ENCODE measurements around the gene SFT2D3. TPM values are rescaled to one million over a fixed set of nuclear protein-coding genes. Genes with fewer than 3 reads are reported as not detected.

SFT2D3 gene
- total RNA-seq, 1 donor from 2014 or later, result 5.9 TPM

DNA sequence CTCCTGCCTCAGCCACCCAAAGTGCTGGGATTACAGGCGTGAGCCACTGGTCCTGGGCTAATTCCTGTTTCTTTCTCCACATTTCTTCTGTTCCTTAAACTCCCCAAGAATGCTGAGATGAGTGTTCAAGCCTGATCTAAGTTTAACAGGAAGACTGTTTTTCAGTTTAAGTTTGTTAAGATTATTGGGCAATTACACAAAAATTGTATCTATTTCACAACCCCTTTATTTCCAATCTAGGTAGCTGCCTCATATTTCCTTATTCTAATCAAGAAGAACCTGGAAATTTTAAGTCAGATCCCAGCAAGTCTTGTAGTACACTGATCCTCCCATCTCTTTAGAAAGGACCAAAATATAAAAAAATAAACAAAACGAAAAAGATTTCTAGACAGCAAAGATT is 11.7 kb downstream of the SFT2D3 start:
- Mint-ChIP-seq H3K36me3 (ENCODE audit: low read depth) (peaks cover 39% of the 10 kb centered on the region), H3K4me3 (ENCODE audit: low read depth) (no peak overlapping the region), H3K27me3 (ENCODE audit: low read depth) (no peaks in the 10 kb centered on the region), H3K4me1 (ENCODE audit: low read depth) (no peaks in the 10 kb centered on the region), H3K27ac (no peak overlapping the region), H3K9me3 (no peaks in the 10 kb centered on the region)
- intact Hi-C loops (cut with micrococcal nuclease), result no loop called here
- DNase-seq (ENCODE audit: low spot score), result no peak

- DNase-seq (ENCODE audit: low spot score), result no peak
- Mint-ChIP-seq H3K4me1 (ENCODE audit: low read depth) (no peaks in the 10 kb centered on the region), H3K27ac (no peak overlapping the region), H3K27me3 (ENCODE audit: low read depth) (no peaks in the 10 kb centered on the region), H3K9me3 (no peaks in the 10 kb centered on the region), H3K4me3 (ENCODE audit: low read depth) (no peak overlapping the region), H3K36me3 (ENCODE audit: low read depth) (peaks cover 38% of the 10 kb centered on the region)
- intact Hi-C loops (cut with micrococcal nuclease), result no loop called here
Observed at GRCh38 chr2:127713562-127713961, 12.3 kb downstream of the SFT2D3 start.

- intact Hi-C loops (cut with micrococcal nuclease), result no loop called here
- Mint-ChIP-seq H3K36me3 (ENCODE audit: low read depth) (peaks cover 38% of the 10 kb centered on the region), H3K9me3 (no peaks in the 10 kb centered on the region), H3K4me1 (ENCODE audit: low read depth) (no peaks in the 10 kb centered on the region), H3K27me3 (ENCODE audit: low read depth) (no peaks in the 10 kb centered on the region), H3K4me3 (ENCODE audit: low read depth) (no peak overlapping the region), H3K27ac (no peak overlapping the region)
- DNase-seq (ENCODE audit: low spot score), result no peak
Observed at GRCh38 chr2:127715778-127716449, 14.6 kb downstream of the SFT2D3 start.

DNA sequence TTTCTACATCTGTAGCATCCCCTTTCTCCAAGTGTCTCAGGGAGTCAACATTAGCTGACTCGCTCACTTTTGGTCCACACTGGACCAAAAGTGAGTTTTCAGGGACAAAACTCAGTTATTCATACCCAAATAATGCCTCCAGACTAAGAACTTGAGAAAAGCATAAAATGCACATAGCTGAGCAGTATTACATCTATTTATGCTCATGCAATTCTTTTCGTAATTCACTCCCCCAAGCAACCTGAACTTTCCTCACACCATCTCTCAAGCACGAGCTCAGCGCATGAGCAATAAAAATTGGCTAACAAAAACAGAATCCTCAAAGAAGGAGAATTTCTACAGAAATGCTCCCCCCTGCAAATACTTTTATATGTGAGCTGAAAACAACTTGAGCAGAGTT is 17.0 kb downstream of the SFT2D3 start:
- peaks cover 54% of the 10 kb centered on the region for H3K36me3 Mint-ChIP-seq (ENCODE audit: low read depth)
- no peaks in the 10 kb centered on the region for H3K27me3 Mint-ChIP-seq (ENCODE audit: low read depth)
- intact Hi-C loops (cut with micrococcal nuclease), result no loop called here
- peaks cover 7% of the 10 kb centered on the region for H3K4me1 Mint-ChIP-seq (ENCODE audit: low read depth)
- no peak overlapping the region for H3K4me3 Mint-ChIP-seq (ENCODE audit: low read depth)
- H3K9me3 Mint-ChIP-seq, result no peaks in the 10 kb centered on the region
- no peak for DNase-seq (ENCODE audit: low spot score)
- no peak overlapping the region for H3K27ac Mint-ChIP-seq

- Mint-ChIP-seq H3K27me3 (ENCODE audit: low read depth) (no peaks in the 10 kb centered on the region), H3K27ac (no peak overlapping the region), H3K36me3 (ENCODE audit: low read depth) (peaks cover 60% of the 10 kb centered on the region), H3K4me3 (ENCODE audit: low read depth) (no peak overlapping the region), H3K4me1 (ENCODE audit: low read depth) (peaks cover 7% of the 10 kb centered on the region), H3K9me3 (no peaks in the 10 kb centered on the region)
- intact Hi-C loops (cut with micrococcal nuclease), result no loop called here
- DNase-seq (ENCODE audit: low spot score), result no peak
Observed at GRCh38 chr2:127719301-127720218, 18.3 kb downstream of the SFT2D3 start.

GRCh38 chr2:127721311-127721977 is 20.1 kb downstream of the SFT2D3 start:
- H3K4me1 Mint-ChIP-seq (ENCODE audit: low read depth), result peaks cover 10% of the 10 kb centered on the region
- peak overlapping the region; percentile 42 for H3K27ac Mint-ChIP-seq
- intact Hi-C loops (cut with micrococcal nuclease), result no loop called here
- no peaks in the 10 kb centered on the region for H3K27me3 Mint-ChIP-seq (ENCODE audit: low read depth)
- no peaks in the 10 kb centered on the region for H3K9me3 Mint-ChIP-seq
- DNase-seq (ENCODE audit: low spot score), result no peak
- H3K36me3 Mint-ChIP-seq (ENCODE audit: low read depth), result peaks cover 61% of the 10 kb centered on the region
- no peak overlapping the region for H3K4me3 Mint-ChIP-seq (ENCODE audit: low read depth)

- no peak for DNase-seq (ENCODE audit: low spot score)
- H3K36me3 Mint-ChIP-seq (ENCODE audit: low read depth), result peaks cover 61% of the 10 kb centered on the region
- no peak overlapping the region for H3K4me3 Mint-ChIP-seq (ENCODE audit: low read depth)
- H3K4me1 Mint-ChIP-seq (ENCODE audit: low read depth), result peaks cover 12% of the 10 kb centered on the region
- no peaks in the 10 kb centered on the region for H3K27me3 Mint-ChIP-seq (ENCODE audit: low read depth)
- intact Hi-C loops (cut with micrococcal nuclease), result no loop called here
- no peaks in the 10 kb centered on the region for H3K9me3 Mint-ChIP-seq
- peak overlapping the region; percentile 42 for H3K27ac Mint-ChIP-seq
Observed at GRCh38 chr2:127721978-127722355, 20.7 kb downstream of the SFT2D3 start.

GRCh38 chr2:127722807-127723206 is 21.5 kb downstream of the SFT2D3 start:
- intact Hi-C loops (cut with micrococcal nuclease), result no loop called here
- no peak overlapping the region for H3K27ac Mint-ChIP-seq
- no peaks in the 10 kb centered on the region for H3K9me3 Mint-ChIP-seq
- H3K36me3 Mint-ChIP-seq (ENCODE audit: low read depth), result peaks cover 60% of the 10 kb centered on the region
- peaks cover 12% of the 10 kb centered on the region for H3K4me1 Mint-ChIP-seq (ENCODE audit: low read depth)
- no peak overlapping the region for H3K4me3 Mint-ChIP-seq (ENCODE audit: low read depth)
- DNase-seq (ENCODE audit: low spot score), result no peak
- H3K27me3 Mint-ChIP-seq (ENCODE audit: low read depth), result no peaks in the 10 kb centered on the region

- Mint-ChIP-seq H3K4me3 (ENCODE audit: low read depth) (no peak overlapping the region), H3K27me3 (ENCODE audit: low read depth) (no peaks in the 10 kb centered on the region), H3K9me3 (no peaks in the 10 kb centered on the region), H3K27ac (no peak overlapping the region), H3K4me1 (ENCODE audit: low read depth) (peaks cover 12% of the 10 kb centered on the region), H3K36me3 (ENCODE audit: low read depth) (peaks cover 39% of the 10 kb centered on the region)
- DNase-seq (ENCODE audit: low spot score), result no peak
- intact Hi-C loops (cut with micrococcal nuclease), result no loop called here
Observed at GRCh38 chr2:127726158-127726880, 25.0 kb downstream of the SFT2D3 start.

DNA sequence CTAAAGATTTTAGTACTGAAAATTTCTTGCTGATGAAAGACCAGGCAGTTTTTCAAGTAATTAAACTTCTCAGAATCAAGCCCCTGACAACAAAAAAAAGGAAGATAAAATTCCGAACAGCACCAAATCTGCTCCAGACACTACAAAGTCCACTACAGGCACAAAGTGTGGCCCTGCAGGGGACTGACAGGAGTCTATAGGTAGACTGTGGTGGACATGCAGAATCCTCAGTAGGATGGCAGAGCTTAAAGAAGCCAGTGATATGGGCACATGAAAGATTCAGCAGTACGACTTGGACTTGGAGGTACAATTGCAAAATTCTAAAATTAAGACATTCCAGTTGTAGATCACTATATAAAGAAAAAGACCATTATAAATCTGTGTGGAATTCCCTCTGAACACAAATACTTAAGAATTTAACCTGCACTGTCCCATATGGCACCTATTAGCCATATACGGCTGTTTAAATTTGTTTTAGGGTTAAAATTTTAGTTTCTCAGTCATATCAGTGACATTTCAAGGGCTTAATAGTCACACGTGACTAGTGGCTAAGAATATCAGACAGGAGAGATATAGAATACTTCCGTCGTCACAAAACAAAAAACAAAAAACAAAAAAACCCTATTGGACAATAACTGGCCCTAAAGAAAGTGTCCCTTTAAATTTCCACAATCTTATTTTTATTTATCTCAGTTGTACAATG is 32.0 kb downstream of the SFT2D3 start:
- H3K36me3 Mint-ChIP-seq (ENCODE audit: low read depth), result peaks cover 27% of the 10 kb centered on the region
- H3K4me3 Mint-ChIP-seq (ENCODE audit: low read depth), result no peak overlapping the region
- no peaks in the 10 kb centered on the region for H3K27me3 Mint-ChIP-seq (ENCODE audit: low read depth)
- intact Hi-C loops (cut with micrococcal nuclease), result no loop called here
- DNase-seq (ENCODE audit: low spot score), result no peak
- H3K27ac Mint-ChIP-seq, result no peak overlapping the region
- H3K9me3 Mint-ChIP-seq, result no peaks in the 10 kb centered on the region
- H3K4me1 Mint-ChIP-seq (ENCODE audit: low read depth), result peaks cover 2% of the 10 kb centered on the region

DNA sequence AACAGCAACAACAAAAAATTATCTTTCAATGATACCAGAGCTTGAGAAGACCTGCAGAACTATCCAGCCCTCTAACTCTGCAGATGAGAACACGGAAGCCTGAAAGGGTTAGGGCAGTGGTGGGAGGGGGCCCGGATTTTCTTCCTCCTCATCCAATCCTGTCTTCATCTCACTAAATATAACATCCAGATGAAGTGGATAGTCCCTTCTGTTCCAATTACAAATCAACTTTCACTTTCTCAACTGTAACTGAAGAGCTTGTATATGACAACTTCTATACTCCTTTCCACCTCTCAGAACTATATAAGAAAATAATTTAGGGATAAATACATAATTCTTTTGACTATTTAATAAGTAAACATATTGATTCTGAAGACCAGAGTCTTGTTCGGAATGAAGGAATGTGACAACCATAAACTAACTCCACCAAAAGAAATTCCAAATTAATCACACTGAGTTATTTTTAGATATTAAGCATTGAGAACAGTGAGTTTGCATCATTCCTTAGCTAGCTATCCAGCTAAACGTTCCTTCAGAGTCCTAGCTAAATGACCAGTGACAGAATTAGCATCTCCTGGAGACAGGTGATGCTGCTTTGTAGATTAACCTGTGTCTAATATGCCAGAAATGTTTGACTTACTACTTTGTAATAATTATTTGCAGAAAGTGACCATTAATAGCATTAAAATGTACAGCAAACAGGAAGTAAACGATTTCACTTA is 32.7 kb downstream of the SFT2D3 start:
- Mint-ChIP-seq H3K36me3 (ENCODE audit: low read depth) (peaks cover 34% of the 10 kb centered on the region), H3K9me3 (no peaks in the 10 kb centered on the region), H3K27ac (no peak overlapping the region), H3K4me1 (ENCODE audit: low read depth) (peaks cover 9% of the 10 kb centered on the region), H3K27me3 (ENCODE audit: low read depth) (no peaks in the 10 kb centered on the region), H3K4me3 (ENCODE audit: low read depth) (no peak overlapping the region)
- intact Hi-C loops (cut with micrococcal nuclease), result no loop called here
- no peak for DNase-seq (ENCODE audit: low spot score)
